Stomach smooth muscle (tissue), 2 donors: ENCODE measurements around the gene SLC9A7.

Experiments
- H3K27ac ChIP-seq: one replicate; pipeline ENCODE4 v1.7.0; 2013; ENCODE audit warnings: mild to moderate bottlenecking, low read length, inconsistent platforms
- H3K27me3 ChIP-seq, 2 donors: one replicate each; pipeline ENCODE4 v1.7.0; 2013; ENCODE audit warnings: low read length in 2 of 2; ENCODE audit not compliant: insufficient read depth in 2 of 2, control insufficient read depth in 1 of 2
- H3K36me3 ChIP-seq, 2 donors: one replicate each; pipeline ENCODE4 v1.7.0; 2013; ENCODE audit warnings: low read length in 2 of 2; ENCODE audit not compliant: control insufficient read depth in 2 of 2, insufficient read depth in 2 of 2
- H3K4me1 ChIP-seq: one replicate; pipeline ENCODE4 v1.7.0; 2013; ENCODE audit warnings: low read length; ENCODE audit not compliant: control insufficient read depth, insufficient read depth
- H3K4me3 ChIP-seq, 2 donors: one replicate each; pipeline ENCODE4 v1.7.0; 2013; ENCODE audit warnings: low read length in 2 of 2
- H3K9ac ChIP-seq, 2 donors: one replicate each; pipeline ENCODE4 v1.7.0; 2013; ENCODE audit warnings: low read length in 2 of 2, mild to moderate bottlenecking in 1 of 2
- H3K9me3 ChIP-seq, 2 donors: one replicate each; pipeline ENCODE4 v1.7.0; 2013; ENCODE audit warnings: low read length in 2 of 2; ENCODE audit not compliant: control insufficient read depth in 2 of 2
- donor health status: healthy.
- donor health status: Pancreatic carcinoma.

SLC9A7 gene

GRCh38 chrX:46754036-46754435 lies 4.9 kb downstream of the SLC9A7 start:
- peaks cover 3% of the 10 kb centered on the region for H3K4me1 ChIP-seq
- H3K27me3 ChIP-seq, result no peaks in the 10 kb centered on the region
- H3K27ac ChIP-seq, result no peak overlapping the region

GRCh38 chrX:46750889-46751288 lies 8.0 kb downstream of the SLC9A7 start:
- Histone ChIP-seq H3K27ac (no peak overlapping the region), H3K4me3 (no peak overlapping the region), H3K9ac (no peak overlapping the region), H3K4me1 (no peaks in the 10 kb centered on the region), H3K9me3 (no peaks in the 10 kb centered on the region), H3K27me3 (no peaks in the 10 kb centered on the region), H3K36me3 (no peaks in the 10 kb centered on the region)

More at GRCh38 chrX:46754036-46754435, 4.9 kb downstream of the SLC9A7 start:
- Histone ChIP-seq H3K36me3 (no peaks in the 10 kb centered on the region), H3K9me3 (no peaks in the 10 kb centered on the region), H3K4me3 (no peak overlapping the region), H3K9ac (no peak overlapping the region)

GRCh38 chrX:46744009-46744408 lies 14.9 kb downstream of the SLC9A7 start:
- H3K9ac ChIP-seq, result no peak overlapping the region
- peaks cover 0 to 2% of the 10 kb centered on the region in 2 donors for H3K27me3 ChIP-seq
- H3K36me3 ChIP-seq, result no peaks in the 10 kb centered on the region
- H3K27ac ChIP-seq, result no peak overlapping the region
- H3K4me3 ChIP-seq, result no peak overlapping the region
- no peaks in the 10 kb centered on the region for H3K4me1 ChIP-seq
- peaks cover 0 to 4% of the 10 kb centered on the region in 2 donors for H3K9me3 ChIP-seq

- no peak overlapping the region for H3K4me3 ChIP-seq
- H3K27me3 ChIP-seq, result peaks cover 0 to 2% of the 10 kb centered on the region in 2 donors
- no peaks in the 10 kb centered on the region for H3K4me1 ChIP-seq
- peaks cover 0 to 4% of the 10 kb centered on the region in 2 donors for H3K9me3 ChIP-seq
- no peaks in the 10 kb centered on the region for H3K36me3 ChIP-seq
- H3K9ac ChIP-seq, result no peak overlapping the region
- H3K27ac ChIP-seq, result no peak overlapping the region
Measured at GRCh38 chrX:46743046-46743445, 15.9 kb downstream of the SLC9A7 start.

DNA sequence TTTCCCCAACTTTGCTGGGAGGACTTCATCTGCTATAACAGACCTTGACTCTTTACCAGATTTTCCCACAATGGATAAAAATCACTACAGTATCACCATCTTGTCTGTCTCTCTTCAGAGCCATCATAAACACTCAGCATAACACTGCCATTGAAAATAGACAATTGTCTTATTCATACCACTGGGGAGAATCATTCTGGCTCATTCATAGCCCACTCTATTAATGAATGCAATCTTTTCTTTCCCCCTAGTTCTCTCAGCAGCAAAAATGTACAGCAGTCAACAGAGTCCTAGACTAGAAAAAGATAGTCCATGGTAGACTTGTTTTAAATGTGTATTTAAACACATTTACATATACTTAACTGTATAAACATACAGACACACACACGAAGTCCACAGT lies 19.2 kb downstream of the SLC9A7 start:
- peaks cover 0 to 11% of the 10 kb centered on the region in 2 donors for H3K9me3 ChIP-seq
- no peak overlapping the region for H3K27ac ChIP-seq
- no peaks in the 10 kb centered on the region for H3K36me3 ChIP-seq
- no peaks in the 10 kb centered on the region for H3K27me3 ChIP-seq
- no peak overlapping the region for H3K9ac ChIP-seq
- H3K4me1 ChIP-seq, result no peaks in the 10 kb centered on the region
- no peak overlapping the region for H3K4me3 ChIP-seq

DNA sequence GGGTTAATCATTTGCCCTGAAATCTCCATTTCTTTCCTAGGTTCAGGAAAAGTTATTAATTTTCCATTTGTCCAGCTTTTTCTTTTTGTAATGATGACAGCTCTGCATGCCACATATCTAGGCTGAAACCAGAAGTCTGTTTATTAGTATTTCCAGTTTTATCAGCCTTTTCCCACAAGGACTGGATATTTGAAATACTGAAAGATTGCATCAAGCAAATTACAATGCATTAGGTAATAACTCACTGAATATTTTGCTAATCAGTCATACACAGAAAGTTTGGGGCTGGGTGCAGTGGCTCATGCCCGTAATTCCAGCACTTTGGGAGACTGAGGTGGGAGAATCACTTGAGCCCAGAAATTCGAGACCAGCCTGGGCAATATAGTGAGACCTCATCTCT lies 21.5 kb downstream of the SLC9A7 start:
- no peak overlapping the region for H3K9ac ChIP-seq
- no peaks in the 10 kb centered on the region for H3K27me3 ChIP-seq
- H3K4me3 ChIP-seq, result no peak overlapping the region
- no peaks in the 10 kb centered on the region for H3K36me3 ChIP-seq
- H3K27ac ChIP-seq, result no peak overlapping the region
- peaks cover 0 to 7% of the 10 kb centered on the region in 2 donors for H3K9me3 ChIP-seq
- H3K4me1 ChIP-seq, result no peaks in the 10 kb centered on the region

GRCh38 chrX:46737041-46737440 lies 21.9 kb downstream of the SLC9A7 start:
- no peak overlapping the region for H3K27ac ChIP-seq
- H3K36me3 ChIP-seq, result no peaks in the 10 kb centered on the region
- H3K4me1 ChIP-seq, result no peaks in the 10 kb centered on the region
- H3K9ac ChIP-seq, result no peak overlapping the region
- H3K9me3 ChIP-seq, result peaks cover 0 to 7% of the 10 kb centered on the region in 2 donors
- no peaks in the 10 kb centered on the region for H3K27me3 ChIP-seq
- H3K4me3 ChIP-seq, result no peak overlapping the region

GRCh38 chrX:46735622-46736021 lies 23.3 kb downstream of the SLC9A7 start:
- no peak overlapping the region for H3K4me3 ChIP-seq
- no peak overlapping the region for H3K9ac ChIP-seq
- H3K27ac ChIP-seq, result no peak overlapping the region
- H3K36me3 ChIP-seq, result no peaks in the 10 kb centered on the region
- H3K27me3 ChIP-seq, result no peaks in the 10 kb centered on the region
- no peaks in the 10 kb centered on the region for H3K4me1 ChIP-seq
- H3K9me3 ChIP-seq, result peaks cover 0 to 7% of the 10 kb centered on the region in 2 donors

- Histone ChIP-seq H3K27me3 (no peaks in the 10 kb centered on the region), H3K4me3 (no peak overlapping the region), H3K9me3 (peaks cover 0 to 7% of the 10 kb centered on the region in 2 donors), H3K4me1 (no peaks in the 10 kb centered on the region), H3K9ac (no peak overlapping the region), H3K27ac (no peak overlapping the region), H3K36me3 (no peaks in the 10 kb centered on the region)
Measured at GRCh38 chrX:46733226-46733625, 25.7 kb downstream of the SLC9A7 start.

DNA sequence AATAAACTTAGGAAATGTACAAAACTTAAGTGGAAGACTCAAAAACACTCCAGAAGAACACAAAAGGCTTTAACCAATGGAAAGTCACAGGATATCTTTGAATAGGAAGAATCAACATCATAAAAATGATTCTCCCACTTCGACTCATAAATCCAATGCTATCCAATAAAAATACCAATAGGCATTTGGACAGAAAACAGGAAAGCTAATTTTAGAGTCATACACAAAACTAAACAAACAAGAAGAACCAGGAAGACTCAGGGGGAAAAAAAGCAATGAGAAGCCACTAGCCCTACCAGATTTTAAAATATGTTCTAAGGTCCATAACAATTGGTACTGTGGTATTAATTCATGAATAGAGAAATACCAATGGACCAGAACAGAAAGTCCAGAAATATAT lies 28.2 kb downstream of the SLC9A7 start:
- Histone ChIP-seq H3K27me3 (no peaks in the 10 kb centered on the region), H3K27ac (no peak overlapping the region), H3K9me3 (no peaks in the 10 kb centered on the region), H3K36me3 (no peaks in the 10 kb centered on the region), H3K9ac (no peak overlapping the region), H3K4me3 (no peak overlapping the region), H3K4me1 (no peaks in the 10 kb centered on the region)

DNA sequence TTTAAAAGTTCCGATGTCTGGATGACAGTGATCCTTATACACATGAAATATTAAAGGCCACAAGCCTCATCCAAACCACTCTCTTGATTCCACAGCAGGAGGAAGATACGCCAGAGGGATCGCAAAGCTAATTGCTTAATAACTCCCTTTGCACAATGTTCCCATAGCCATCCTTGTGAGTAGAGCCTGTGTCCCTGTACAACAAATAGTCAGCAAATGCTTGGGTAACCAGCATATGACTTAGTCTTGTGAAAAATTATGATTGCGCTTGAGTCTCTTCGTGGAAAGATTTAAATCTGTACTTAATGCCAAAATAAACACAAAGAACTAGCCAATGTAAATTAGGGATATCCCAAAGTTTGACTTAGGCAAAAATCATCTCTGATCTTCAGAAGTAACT lies 31.5 kb downstream of the SLC9A7 start:
- Histone ChIP-seq H3K4me3 (no peak overlapping the region), H3K4me1 (no peaks in the 10 kb centered on the region), H3K9me3 (no peaks in the 10 kb centered on the region), H3K27ac (no peak overlapping the region), H3K9ac (no peak overlapping the region), H3K27me3 (peaks cover 0 to 5% of the 10 kb centered on the region in 2 donors), H3K36me3 (no peaks in the 10 kb centered on the region)
